IgD-negative memory B cell (primary cell): ENCODE data around the gene ART1. TPM values are rescaled to one million over a fixed set of nuclear protein-coding genes. Genes with fewer than 3 reads are reported as not detected.
A peak's percentile ranks its signal among the peaks of the same experiment; 100 is the strongest.
"Not testable (repeated sequence)": the region's sequence is repeated elsewhere in the genome, so short reads cannot be mapped to it uniquely, and the experiment has no call there.

Source experiments
- H3K27ac Mint-ChIP-seq, 3 donors: one replicate each; pipeline ENCODE4 v1.8.0; 2020 to 2022; ENCODE audit warnings: mild to moderate bottlenecking in 3 of 3, mixed read lengths in 3 of 3, moderate library complexity in 1 of 3
- H3K27me3 Mint-ChIP-seq: one replicate; pipeline ENCODE4 v1.8.0; 2021; ENCODE audit warnings: mixed read lengths
- H3K36me3 Mint-ChIP-seq: one replicate; pipeline ENCODE4 v1.8.0; 2020; ENCODE audit warnings: mild to moderate bottlenecking, mixed read lengths
- H3K4me1 Mint-ChIP-seq, 3 donors: one replicate each; pipeline ENCODE4 v1.8.0; 2020 to 2022; ENCODE audit warnings: mixed read lengths in 3 of 3, mild to moderate bottlenecking in 1 of 3
- H3K4me3 Mint-ChIP-seq, 4 donors: one replicate each; pipeline ENCODE4 v1.8.0; 2020 to 2022; ENCODE audit warnings: mild to moderate bottlenecking in 4 of 4, mixed read lengths in 4 of 4, moderate library complexity in 3 of 4
- H3K9me3 Mint-ChIP-seq, 3 donors: one replicate each; pipeline ENCODE4 v1.8.0; 2020 to 2021; ENCODE audit warnings: mixed read lengths in 3 of 3, mild to moderate bottlenecking in 1 of 3
- polyA plus RNA-seq: library from polyadenylated mRNA; unstranded; fragments of 300-500 nt; fragmentation: Illumina TruSeq; gene quantifications from one replicate; pipeline ENCODE4 v1.2.3, GENCODE V29; 2021

Gene ART1
- polyA plus RNA-seq, 1 donor from 2014 or later, result not detected

- H3K4me3 Mint-ChIP-seq, result not testable (repeated sequence)
- H3K27me3 Mint-ChIP-seq, result peaks cover 32% of the 10 kb centered on the region
Observed at GRCh38 chr11:3643102-3643546, 1.8 kb upstream of the ART1 start.

GRCh38 chr11:3645552-3645951, 624 bp downstream of the ART1 start:
- Mint-ChIP-seq H3K27ac (no peak overlapping the region), H3K36me3 (peaks cover 2% of the 10 kb centered on the region), H3K9me3 (peaks cover 0 to 7% (median 2%) of the 10 kb centered on the region in 3 donors), H3K27me3 (peaks cover 43% of the 10 kb centered on the region), H3K4me3 (no peak overlapping the region), H3K4me1 (peaks cover 0 to 3% (median 3%) of the 10 kb centered on the region in 3 donors)

More at GRCh38 chr11:3643102-3643546, 1.8 kb upstream of the ART1 start:
- H3K27ac Mint-ChIP-seq, H3K36me3 Mint-ChIP-seq, H3K4me1 Mint-ChIP-seq, H3K9me3 Mint-ChIP-seq: not testable (repeated sequence)

GRCh38 chr11:3648843-3649242, 3.9 kb downstream of the ART1 start:
- H3K27me3 Mint-ChIP-seq, result peaks cover 31% of the 10 kb centered on the region
- not testable (repeated sequence) for H3K9me3 Mint-ChIP-seq

GRCh38 chr11:3649374-3649773, 4.4 kb downstream of the ART1 start:
- H3K27me3 Mint-ChIP-seq, result peaks cover 29% of the 10 kb centered on the region
- H3K4me1 Mint-ChIP-seq, H3K4me3 Mint-ChIP-seq, H3K27ac Mint-ChIP-seq, H3K9me3 Mint-ChIP-seq, H3K36me3 Mint-ChIP-seq: not testable (repeated sequence)

More at GRCh38 chr11:3648843-3649242, 3.9 kb downstream of the ART1 start:
- H3K27ac Mint-ChIP-seq, H3K4me1 Mint-ChIP-seq, H3K36me3 Mint-ChIP-seq, H3K4me3 Mint-ChIP-seq: not testable (repeated sequence)

GRCh38 chr11:3652514-3652913, 7.6 kb downstream of the ART1 start:
- not testable (repeated sequence) for H3K4me1 Mint-ChIP-seq

GRCh38 chr11:3655547-3655946, 10.6 kb downstream of the ART1 start:
- no peak overlapping the region for H3K27ac Mint-ChIP-seq
- no peaks in the 10 kb centered on the region for H3K4me1 Mint-ChIP-seq

More at GRCh38 chr11:3652514-3652913, 7.6 kb downstream of the ART1 start:
- H3K27ac Mint-ChIP-seq, H3K36me3 Mint-ChIP-seq, H3K9me3 Mint-ChIP-seq, H3K4me3 Mint-ChIP-seq: not testable (repeated sequence)
- H3K27me3 Mint-ChIP-seq, result peaks cover 17% of the 10 kb centered on the region

GRCh38 chr11:3657331-3657730, 12.4 kb downstream of the ART1 start:
- H3K36me3 Mint-ChIP-seq, H3K27me3 Mint-ChIP-seq, H3K9me3 Mint-ChIP-seq, H3K27ac Mint-ChIP-seq, H3K4me3 Mint-ChIP-seq, H3K4me1 Mint-ChIP-seq: not testable (repeated sequence)

More at GRCh38 chr11:3655547-3655946, 10.6 kb downstream of the ART1 start:
- H3K27me3 Mint-ChIP-seq, result peaks cover 6% of the 10 kb centered on the region
- no peaks in the 10 kb centered on the region for H3K9me3 Mint-ChIP-seq
- no peaks in the 10 kb centered on the region for H3K36me3 Mint-ChIP-seq
- H3K4me3 Mint-ChIP-seq, result peak overlapping the region in 1 of 4 donors; percentile 33

GRCh38 chr11:3658252-3658651, 13.3 kb downstream of the ART1 start:
- no peaks in the 10 kb centered on the region for H3K36me3 Mint-ChIP-seq
- H3K4me1 Mint-ChIP-seq, result no peaks in the 10 kb centered on the region
- no peaks in the 10 kb centered on the region for H3K9me3 Mint-ChIP-seq
- peaks cover 3% of the 10 kb centered on the region for H3K27me3 Mint-ChIP-seq
- no peak overlapping the region for H3K4me3 Mint-ChIP-seq
- H3K27ac Mint-ChIP-seq, result no peak overlapping the region

GRCh38 chr11:3659595-3660515, 14.9 kb downstream of the ART1 start:
- no peaks in the 10 kb centered on the region for H3K4me1 Mint-ChIP-seq
- no peaks in the 10 kb centered on the region for H3K9me3 Mint-ChIP-seq
- no peak overlapping the region for H3K27ac Mint-ChIP-seq
- peaks cover 3% of the 10 kb centered on the region for H3K27me3 Mint-ChIP-seq
- no peak overlapping the region for H3K4me3 Mint-ChIP-seq
- H3K36me3 Mint-ChIP-seq, result peaks cover 3% of the 10 kb centered on the region

GRCh38 chr11:3660960-3661359, 16.0 kb downstream of the ART1 start:
- Mint-ChIP-seq H3K4me1 (no peaks in the 10 kb centered on the region), H3K27me3 (no peaks in the 10 kb centered on the region), H3K36me3 (peaks cover 3% of the 10 kb centered on the region), H3K27ac (no peak overlapping the region), H3K4me3 (no peak overlapping the region), H3K9me3 (no peaks in the 10 kb centered on the region)

- H3K36me3 Mint-ChIP-seq, result peaks cover 3% of the 10 kb centered on the region
- H3K4me1 Mint-ChIP-seq, result no peaks in the 10 kb centered on the region
- H3K9me3 Mint-ChIP-seq, result no peaks in the 10 kb centered on the region
- H3K27me3 Mint-ChIP-seq, result no peaks in the 10 kb centered on the region
- H3K4me3 Mint-ChIP-seq, result no peak overlapping the region
- no peak overlapping the region for H3K27ac Mint-ChIP-seq
Observed at GRCh38 chr11:3662856-3663255, 17.9 kb downstream of the ART1 start.

- Mint-ChIP-seq H3K4me3 (no peak overlapping the region), H3K27ac (no peak overlapping the region), H3K4me1 (no peaks in the 10 kb centered on the region), H3K9me3 (no peaks in the 10 kb centered on the region), H3K36me3 (peaks cover 4% of the 10 kb centered on the region), H3K27me3 (no peaks in the 10 kb centered on the region)
Observed at GRCh38 chr11:3664032-3664630, 19.2 kb downstream of the ART1 start.

GRCh38 chr11:3665336-3666022, 20.6 kb downstream of the ART1 start:
- peak overlapping the region in 1 of 3 donors; percentile 13 for H3K27ac Mint-ChIP-seq
- H3K27me3 Mint-ChIP-seq, result no peaks in the 10 kb centered on the region
- H3K9me3 Mint-ChIP-seq, result no peaks in the 10 kb centered on the region
- H3K36me3 Mint-ChIP-seq, result peaks cover 7% of the 10 kb centered on the region
- no peak overlapping the region for H3K4me3 Mint-ChIP-seq
- no peaks in the 10 kb centered on the region for H3K4me1 Mint-ChIP-seq

- Mint-ChIP-seq H3K9me3 (no peaks in the 10 kb centered on the region), H3K4me1 (no peaks in the 10 kb centered on the region), H3K27ac (no peak overlapping the region), H3K36me3 (peaks cover 8% of the 10 kb centered on the region), H3K27me3 (no peaks in the 10 kb centered on the region), H3K4me3 (no peak overlapping the region)
Observed at GRCh38 chr11:3666023-3666530, 21.1 kb downstream of the ART1 start.
